Stimulated activated CD8-positive, alpha-beta memory T cell treated with anti-CD3 and anti-CD28 coated beads, Interleukin-4, amount 100 ng/mL, for 48 hours (primary cell): ENCODE data around the gene OR12D3.
"Not testable (repeated sequence)": the region's sequence is repeated elsewhere in the genome, so short reads cannot be mapped to it uniquely, and the experiment has no call there.

ENCODE experiments used
- DNase-seq: peaks from one replicate; pipeline ENCODE4 v3.0.0-alpha.2; 2020

OR12D3 gene

GRCh38 chr6:29375191-29375590 is at the start of gene OR12D3:
Gene OR12D3, minus strand, starts transcription at chr6:29375291. Its CDS starts 4 bp downstream, at chr6:29375287.
- no peak for DNase-seq

GRCh38 chr6:29424575-29424974 is 49.5 kb upstream of the OR12D3 start:
- DNase-seq, result no peak

- no peak for DNase-seq
These were observed 49.1 kb upstream of the OR12D3 start for GRCh38 chr6:29424168-29424567.

- DNase-seq, result no peak
These were observed 44.4 kb upstream of the OR12D3 start for GRCh38 chr6:29419516-29419915.

GRCh38 chr6:29414588-29414987 is 39.5 kb upstream of the OR12D3 start, which contains the start of gene OR12D1:
Gene OR12D1, plus strand, starts transcription at chr6:29414928.
- no peak for DNase-seq

- no peak for DNase-seq
These were observed 28.7 kb upstream of the OR12D3 start for GRCh38 chr6:29403801-29404200.

GRCh38 chr6:29399525-29399924 is 24.4 kb upstream of the OR12D3 start:
- no peak for DNase-seq

- DNase-seq, result no peak
These were observed 20.2 kb upstream of the OR12D3 start, which contains the start of gene OR12D2 for GRCh38 chr6:29395331-29395730. Gene OR12D2, plus strand, starts transcription at chr6:29395631. Its CDS starts 1,069 bp downstream, at chr6:29396700.

- no peak for DNase-seq
These were observed 13.4 kb upstream of the OR12D3 start for GRCh38 chr6:29388533-29388932.

GRCh38 chr6:29376003-29376402 is 912 bp upstream of the OR12D3 start:
- no peak for DNase-seq

GRCh38 chr6:29368765-29369164 is 6.3 kb downstream of the OR12D3 start, which contains the start of gene OR5V1:
Gene OR5V1, minus strand, starts transcription at chr6:29368865. Its CDS starts 12,670 bp downstream, at chr6:29356195.
- no peak for DNase-seq

GRCh38 chr6:29355603-29356002 is 19.5 kb downstream of the OR12D3 start:
- DNase-seq, result no peak

- no peak for DNase-seq
These were observed 20.1 kb downstream of the OR12D3 start for GRCh38 chr6:29354980-29355379.

- not testable (repeated sequence) for DNase-seq
These were observed 25.7 kb downstream of the OR12D3 start for GRCh38 chr6:29349348-29349747.

GRCh38 chr6:29345380-29345779 is 29.7 kb downstream of the OR12D3 start:
- no peak for DNase-seq

- no peak for DNase-seq
These were observed 38.8 kb downstream of the OR12D3 start for GRCh38 chr6:29336269-29336668.

- no peak for DNase-seq
These were observed 42.4 kb downstream of the OR12D3 start for GRCh38 chr6:29332676-29333075.

- no peak for DNase-seq
These were observed 49.3 kb downstream of the OR12D3 start for GRCh38 chr6:29325777-29326176.
